ENCODE measurements around the gene HOXB4. TPM values are rescaled to one million over a fixed set of nuclear protein-coding genes. Genes with fewer than 3 reads are reported as not detected.
A peak's percentile ranks its signal among the peaks of the same experiment; 100 is the strongest.

HOXB4 gene
- total and polyA plus RNA-seq, 9 donors, result 0.13 to 3.4 (median 0.87) TPM

DNA sequence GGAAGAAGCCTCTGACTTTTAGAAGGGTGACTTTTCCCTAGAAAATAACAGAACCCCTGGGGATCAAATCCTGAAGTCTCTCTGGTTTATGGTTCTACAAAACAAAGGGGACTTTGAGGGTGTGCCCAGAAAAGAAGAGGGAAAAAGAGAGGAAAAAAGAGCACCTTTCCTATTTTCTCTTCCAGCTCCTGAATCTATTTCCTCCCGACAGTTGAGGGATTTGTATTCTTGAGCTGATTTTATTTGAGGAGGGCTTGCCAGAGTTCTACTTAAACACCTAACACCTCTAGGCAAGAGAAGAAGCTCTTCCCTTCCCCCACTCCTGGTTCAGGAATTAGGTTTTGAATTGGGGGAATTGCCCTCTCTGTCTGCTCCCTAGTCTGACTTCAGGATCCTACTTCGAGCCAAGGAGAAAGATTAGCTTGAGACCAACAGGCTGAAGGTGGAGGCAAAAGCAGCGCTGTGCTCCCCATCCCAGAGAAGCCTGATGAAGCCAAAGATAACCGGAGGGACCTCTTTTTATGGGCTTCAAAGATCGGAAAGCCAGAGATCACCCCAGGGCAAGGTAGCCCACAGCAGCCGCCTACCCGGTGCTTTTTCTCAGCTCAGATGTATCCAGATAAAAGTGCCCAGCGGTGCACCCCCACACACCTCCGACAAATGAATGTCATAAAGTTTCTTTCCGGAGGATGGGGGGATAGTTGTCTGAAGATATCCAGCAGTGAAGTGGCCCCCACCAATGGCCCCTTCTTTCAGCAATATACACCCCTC lies 11.1 kb upstream of the HOXB4 start:
- no peak overlapping the region for H3K27ac ChIP-seq
- no peaks in the 10 kb centered on the region for H3K36me3 ChIP-seq
- DNase-seq, result no peak
- H3K4me1 ChIP-seq (ENCODE audit: insufficient read depth), result peaks cover 3% of the 10 kb centered on the region
- TF ChIP-seq, protein P1, sequence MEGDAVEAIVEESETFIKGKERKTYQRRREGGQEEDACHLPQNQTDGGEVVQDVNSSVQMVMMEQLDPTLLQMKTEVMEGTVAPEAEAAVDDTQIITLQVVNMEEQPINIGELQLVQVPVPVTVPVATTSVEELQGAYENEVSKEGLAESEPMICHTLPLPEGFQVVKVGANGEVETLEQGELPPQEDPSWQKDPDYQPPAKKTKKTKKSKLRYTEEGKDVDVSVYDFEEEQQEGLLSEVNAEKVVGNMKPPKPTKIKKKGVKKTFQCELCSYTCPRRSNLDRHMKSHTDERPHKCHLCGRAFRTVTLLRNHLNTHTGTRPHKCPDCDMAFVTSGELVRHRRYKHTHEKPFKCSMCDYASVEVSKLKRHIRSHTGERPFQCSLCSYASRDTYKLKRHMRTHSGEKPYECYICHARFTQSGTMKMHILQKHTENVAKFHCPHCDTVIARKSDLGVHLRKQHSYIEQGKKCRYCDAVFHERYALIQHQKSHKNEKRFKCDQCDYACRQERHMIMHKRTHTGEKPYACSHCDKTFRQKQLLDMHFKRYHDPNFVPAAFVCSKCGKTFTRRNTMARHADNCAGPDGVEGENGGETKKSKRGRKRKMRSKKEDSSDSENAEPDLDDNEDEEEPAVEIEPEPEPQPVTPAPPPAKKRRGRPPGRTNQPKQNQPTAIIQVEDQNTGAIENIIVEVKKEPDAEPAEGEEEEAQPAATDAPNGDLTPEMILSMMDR (IDR thresholded peaks at IDR 0.05), result no peak
- TF ChIP-seq POLR2A (IDR thresholded peaks at IDR 0.05) (no peak), EP300 (IDR thresholded peaks at IDR 0.05) (no peak)
- H3K9me3 ChIP-seq, result peaks cover 0 to 4% of the 10 kb centered on the region in 2 donors
- peak overlapping the region; percentile 27 for H3K4me3 ChIP-seq
- WGBS, 3 donors, result 18 to 20% (median 19%) methylated on average over 10 of the region's 10 CpGs
- H3K27me3 ChIP-seq, result no peaks in the 10 kb centered on the region
- intact Hi-C loops (cut with DNase I), result no loop called here

DNA sequence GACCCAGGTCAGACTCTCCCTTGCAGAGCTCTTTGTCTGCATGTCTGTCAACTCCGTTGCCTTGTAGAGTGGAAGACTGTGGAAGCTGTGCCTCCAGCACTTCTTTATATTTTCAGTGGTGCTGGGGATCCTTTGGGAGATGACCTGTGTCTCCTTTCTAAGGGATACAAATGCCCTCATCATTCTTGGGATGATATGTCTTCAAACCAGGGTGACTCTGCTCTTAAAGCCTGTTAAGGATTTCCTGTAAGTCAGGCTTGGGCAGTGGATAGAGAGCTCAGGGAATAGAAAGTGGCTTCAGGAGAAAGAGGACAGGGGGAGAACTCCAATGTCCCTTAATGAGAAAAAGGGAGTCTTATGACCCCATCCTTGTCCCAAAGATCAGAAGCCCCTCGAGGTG lies 10.4 kb upstream of the HOXB4 start:
- intact Hi-C loops (cut with DNase I), result no loop called here
- H3K27ac ChIP-seq, result no peak overlapping the region
- no peaks in the 10 kb centered on the region for H3K36me3 ChIP-seq
- DNase-seq, result no peak
- no peak overlapping the region for H3K4me3 ChIP-seq
- no peaks in the 10 kb centered on the region for H3K27me3 ChIP-seq
- H3K9me3 ChIP-seq, result peaks cover 0 to 4% of the 10 kb centered on the region in 2 donors
- no peak for TF ChIP-seq EP300 (IDR thresholded peaks at IDR 0.05)
- TF ChIP-seq POLR2A (IDR thresholded peaks at IDR 0.05), result no peak
- TF ChIP-seq, protein P1 (IDR thresholded peaks at IDR 0.05), result no peak
- H3K4me1 ChIP-seq (ENCODE audit: insufficient read depth), result peaks cover 3% of the 10 kb centered on the region
- 41 to 49% (median 49%) methylated on average over 2 of the region's 2 CpGs for WGBS, 3 donors

DNA sequence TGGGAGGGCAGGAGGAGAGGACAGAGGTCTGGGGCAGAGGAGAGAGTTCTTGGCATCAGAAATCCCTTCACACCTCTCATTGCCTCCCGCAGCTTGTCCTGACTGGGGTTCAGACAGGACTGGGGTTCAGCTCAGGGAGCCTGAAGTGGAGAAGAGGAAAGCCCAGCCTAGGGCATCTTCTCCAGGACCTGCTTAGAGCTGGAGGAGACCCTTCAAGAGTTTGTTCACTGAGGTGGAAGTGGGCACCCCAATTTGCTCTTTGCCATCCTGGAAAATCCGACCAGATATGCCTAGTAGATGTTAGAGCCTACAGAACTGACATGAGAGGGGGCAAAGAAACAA lies 9.9 kb upstream of the HOXB4 start:
- Histone ChIP-seq H3K36me3 (no peaks in the 10 kb centered on the region), H3K27ac (no peak overlapping the region), H3K27me3 (no peaks in the 10 kb centered on the region), H3K4me1 (ENCODE audit: insufficient read depth) (peaks cover 3% of the 10 kb centered on the region), H3K4me3 (no peak overlapping the region), H3K9me3 (peaks cover 0 to under 1% of the 10 kb centered on the region in 2 donors)
- WGBS, 3 donors, result 55 to 74% (median 57%) methylated on average over 2 of the region's 2 CpGs
- no peak for DNase-seq
- TF ChIP-seq POLR2A (IDR thresholded peaks at IDR 0.05) (no peak), EP300 (IDR thresholded peaks at IDR 0.05) (no peak)
- TF ChIP-seq, protein P1 (IDR thresholded peaks at IDR 0.05), result no peak
- intact Hi-C loops (cut with DNase I), result no loop called here

DNA sequence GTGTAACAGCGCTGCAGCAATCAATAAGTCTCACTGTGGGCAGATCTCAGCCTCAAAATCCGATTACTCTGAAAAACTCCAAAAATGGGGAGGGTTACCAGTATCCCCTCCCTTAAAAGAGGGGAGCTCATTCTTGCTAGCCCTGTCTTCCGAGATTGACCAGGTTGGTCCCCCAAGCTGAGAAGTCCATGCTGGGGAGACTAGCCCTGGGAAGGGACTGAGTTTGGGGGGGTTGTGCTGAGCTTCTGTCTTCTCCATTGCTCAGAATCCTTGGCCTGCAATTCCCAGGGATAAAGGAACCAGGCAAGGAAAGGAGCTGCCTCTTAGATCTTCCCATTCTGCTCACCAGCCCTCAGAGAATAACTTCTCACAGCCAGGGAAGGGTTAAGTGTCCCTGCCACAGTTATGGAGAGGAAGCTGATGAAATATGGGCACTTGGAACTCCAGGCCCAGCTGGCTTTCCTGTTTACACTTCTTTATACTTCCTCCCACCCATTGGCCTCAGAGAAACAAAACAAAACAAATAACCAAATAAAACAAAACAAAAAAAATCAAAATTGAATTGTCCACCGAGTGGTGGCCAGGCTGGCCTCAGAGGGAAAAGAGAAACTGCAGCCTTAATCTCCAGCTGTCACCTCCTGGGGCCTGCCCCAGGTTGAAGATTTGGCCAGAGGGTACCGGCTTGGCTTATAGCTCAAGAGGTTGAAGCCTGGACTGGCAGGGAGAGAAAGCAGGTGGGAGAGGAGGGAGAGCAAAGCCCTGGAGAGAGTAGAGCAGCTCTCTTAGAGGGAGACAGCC lies 9.3 kb upstream of the HOXB4 start:
- peaks cover 3% of the 10 kb centered on the region for H3K4me1 ChIP-seq (ENCODE audit: insufficient read depth)
- H3K36me3 ChIP-seq, result no peaks in the 10 kb centered on the region
- WGBS, 3 donors, result 38 to 51% (median 46%) methylated on average over 5 of the region's 5 CpGs
- intact Hi-C loops (cut with DNase I), result no loop called here
- H3K27ac ChIP-seq, result no peak overlapping the region
- DNase-seq, result no peak
- no peak overlapping the region for H3K4me3 ChIP-seq
- TF ChIP-seq, protein P1 (IDR thresholded peaks at IDR 0.05), result no peak
- no peak for TF ChIP-seq EP300 (IDR thresholded peaks at IDR 0.05)
- no peak for TF ChIP-seq POLR2A (IDR thresholded peaks at IDR 0.05)
- H3K9me3 ChIP-seq, result no peaks in the 10 kb centered on the region
- no peaks in the 10 kb centered on the region for H3K27me3 ChIP-seq
